Endothelial cell of umbilical vein (primary cell): ENCODE measurements around the gene RASAL3. TPM values are rescaled to one million over a fixed set of nuclear protein-coding genes. Genes with fewer than 3 reads are reported as not detected.
A peak's percentile ranks its signal among the peaks of the same experiment; 100 is the strongest.

Experiments used
- BruUV-seq: library from RNA; stranded (reverse); fragments of 400-500 nt; replicated peaks from 2 replicates; lab custom pipeline; 2021; lab: Mats Ljungman, UMichigan
- CTCF ChIA-PET: fragments of 300-600, 350-600 bp; sonication (Branson Sonifier 250); formaldehyde crosslinking; loops from one replicate; lab custom pipeline; 2021; ENCODE audit warnings: antibody characterized with exemption, inconsistent platforms; lab: Charles Lee
- POLR2A ChIA-PET: fragments of 300-600, 350-600 bp; sonication (Branson Sonifier 250); formaldehyde crosslinking; loops from one replicate; lab custom pipeline; 2021; ENCODE audit warnings: antibody characterized with exemption, inconsistent platforms; lab: Charles Lee
- DNase-seq: peaks from one replicate; pipeline ENCODE4 v3.0.0-alpha.2; 2011; ENCODE audit warnings: low read depth, low spot score
- FAIRE-seq: peaks from 2 replicates; lab custom pipeline; 2011; peaks lifted over from hg19 to GRCh38; lab: Jason Lieb, UNC
- H2AFZ ChIP-seq: 2 replicates; pipeline ENCODE4 v1.6.0; 2012; ENCODE audit warnings: low read depth, low read length, control low read depth, inconsistent platforms
- H3K27ac ChIP-seq: 2 replicates; pipeline ENCODE4 v1.5.1; 2011; ENCODE audit warnings: low read depth, mild to moderate bottlenecking, control low read depth, low read length, moderate library complexity; ENCODE audit not compliant: insufficient read depth
- H3K27me3 ChIP-seq, 2 experiments: 2 replicates each; pipeline versions ENCODE4 v1.6.0 to v1.6.1; 2011; ENCODE audit warnings: low read length in 2 of 2, mixed read lengths in 1 of 2; ENCODE audit not compliant: control insufficient read depth in 2 of 2, insufficient read depth in 2 of 2
- H3K36me3 ChIP-seq, 2 experiments: 2 replicates in 1 of 2; 3 replicates in 1 of 2; pipeline ENCODE4 v1.5.1; 2011; ENCODE audit warnings: low read length in 2 of 2, mild to moderate bottlenecking in 1 of 2, moderate library complexity in 1 of 2; ENCODE audit not compliant: control insufficient read depth in 2 of 2, insufficient read depth in 2 of 2; ENCODE audit errors: extremely low read depth in 1 of 2
- H3K4me1 ChIP-seq: 3 replicates; pipeline ENCODE4 v1.5.1; 2011; ENCODE audit warnings: mild to moderate bottlenecking, low read length; ENCODE audit not compliant: control insufficient read depth, insufficient read depth; ENCODE audit errors: extremely low read depth
- H3K4me2 ChIP-seq: 2 replicates; pipeline ENCODE4 v1.6.1; 2011; ENCODE audit warnings: low read length, control low read depth, mixed read lengths; ENCODE audit not compliant: insufficient read depth
- H3K4me3 ChIP-seq, 3 experiments: fragments of 200-600 bp in 1 of 3; sonication (generic), shearing (Covaris generic) in 1 of 3; replicated peaks in 1 of 3; 2 replicates each; pipeline ENCODE4 v1.5.1; 2011 to 2016; ENCODE audit warnings: control low read depth in 3 of 3, low read length in 3 of 3, mild to moderate bottlenecking in 2 of 3, inconsistent platforms in 1 of 3, low read depth in 1 of 3, moderate library complexity in 1 of 3; ENCODE audit not compliant: insufficient read depth in 1 of 3
- H3K79me2 ChIP-seq: 2 replicates; pipeline ENCODE4 v1.6.0; 2012; ENCODE audit warnings: low read length, inconsistent platforms; ENCODE audit not compliant: control insufficient read depth, insufficient read depth
- H3K9ac ChIP-seq: replicated peaks from 2 replicates; pipeline ENCODE3; 2011; ENCODE audit warnings: low read length, control low read depth; ENCODE audit not compliant: insufficient read depth; ENCODE audit errors: extremely low read depth
- H3K9me1 ChIP-seq: replicated peaks from 3 replicates; pipeline ENCODE4 v1.6.0; 2011; ENCODE audit warnings: mild to moderate bottlenecking, low read length; ENCODE audit not compliant: control insufficient read depth, insufficient read depth; ENCODE audit errors: extremely low read depth
- H3K9me3 ChIP-seq: replicated peaks from 2 replicates; pipeline ENCODE4 v1.5.1; 2012; ENCODE audit warnings: low read length, inconsistent platforms; ENCODE audit not compliant: control insufficient read depth, insufficient read depth
- H4K20me1 ChIP-seq: replicated peaks from 2 replicates; pipeline ENCODE3; 2011; ENCODE audit warnings: mild to moderate bottlenecking, low read length; ENCODE audit not compliant: control insufficient read depth, insufficient read depth; ENCODE audit errors: extremely low read depth
- dilution Hi-C: fragments of 300-500 bp; cut with MboI; formaldehyde crosslinking; loops from one replicate; pipeline ENCODE4 v1.15.0; 2019; ENCODE audit warnings: low sequenced_read_pairs; ENCODE audit not compliant: extremely low pct_ligation_motif_present
- intact Hi-C: fragments of 100-400 bp; cut with micrococcal nuclease; formaldehyde crosslinking; loops from one replicate; pipeline ENCODE4 v1.10.0; 2022
- polyA plus RNA-seq, 4 experiments: library from polyadenylated mRNA; depleted of rRNA in 3 of 4; stranded (reverse) in 3 of 4; unstranded in 1 of 4; fragments of >200 nt; gene quantifications; 2 replicates each; pipeline versions ENCODE4 v1.2.1 to v1.2.3, GENCODE V29; 2011 to 2012; ENCODE audit warnings: missing spikeins in 1 of 4
- total RNA-seq: library from RNA; stranded (reverse); gene quantifications from 2 replicates; pipeline ENCODE4 v1.2.3, GENCODE V29; 2021
- TF ChIP-seq, protein P1 (sequence below): IDR thresholded peaks from 2 replicates; pipeline ENCODE4 v1.6.1; 2011; ENCODE audit not compliant: insufficient read depth, insufficient read length
- TF ChIP-seq, protein P2 (sequence below), 2 donors: IDR thresholded peaks; 1 replicate in 1 of 2; 2 replicates in 1 of 2; pipeline ENCODE4 v1.5.1; 2011; ENCODE audit warnings: low read length in 2 of 2, mild to moderate bottlenecking in 2 of 2, moderate library complexity in 2 of 2, control low read depth in 1 of 2, inconsistent platforms in 1 of 2, low read depth in 1 of 2; ENCODE audit not compliant: insufficient read depth in 1 of 2; ENCODE audit errors: extremely low read depth in 1 of 2

The RASAL3 gene
- total and polyA plus RNA-seq, 2 donors (not counting 3 experiments of a cell fraction or from before 2014, with no cell fraction given), result 4.1 to 5.7 TPM

DNA sequence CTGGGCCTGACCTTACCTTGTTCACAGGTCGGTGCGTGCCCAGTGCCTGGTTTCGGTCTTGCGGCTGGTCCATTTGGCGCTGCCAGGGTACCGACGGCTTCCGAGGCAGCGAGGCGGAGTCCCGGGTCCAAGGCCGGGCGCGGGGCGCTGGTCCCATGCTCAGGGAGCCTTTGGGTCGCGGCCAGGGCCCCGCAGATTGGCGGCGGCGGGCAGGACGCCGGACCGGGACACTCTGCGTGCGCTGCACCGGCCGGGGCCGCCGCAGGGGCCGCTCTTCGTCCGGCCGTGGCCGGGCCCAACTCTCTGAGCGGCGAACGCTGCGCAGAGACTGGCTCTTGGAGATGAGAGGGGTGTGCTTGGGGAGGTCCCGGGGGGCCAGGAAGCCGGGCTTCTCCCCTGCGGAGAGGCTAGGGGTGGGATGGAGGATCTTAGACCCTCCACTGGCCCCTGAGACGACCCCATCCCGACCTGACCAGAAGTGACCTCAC lies 11.2 kb downstream of the RASAL3 start:
- H3K4me3 ChIP-seq, result peak overlapping the region in 2 of 3 experiments; percentile 31 to 36
- CTCF ChIA-PET, result interaction anchor here (1.3 to 7.1 kb wide), 8 partner anchors 12 to 102 kb away, joined by 3 to 60 read pairs (median 10); partner anchors contain the start of genes AKAP8L and RASAL3
- DNase-seq (peak; percentile 37), FAIRE-seq (peak; percentile 18)
- no peak overlapping the region for H3K9ac ChIP-seq
- H3K36me3 ChIP-seq, result no peaks in the 10 kb centered on the region
- H4K20me1 ChIP-seq, result no peaks in the 10 kb centered on the region
- POLR2A ChIA-PET, result interaction anchor here (0.7 to 1.7 kb wide), 5 partner anchors 8 to 102 kb away, joined by 4 to 11 read pairs (median 5); partner anchors contain the start of gene AKAP8L
- dilution Hi-C loops (no loop called here), intact Hi-C loops (loop anchor here (1.0 kb wide), 1 partner anchor 20 kb away; no protein-coding TSS in a partner anchor)
- H3K9me3 ChIP-seq, result no peaks in the 10 kb centered on the region
- H3K9me1 ChIP-seq, result no peaks in the 10 kb centered on the region
- TF ChIP-seq, protein P1, sequence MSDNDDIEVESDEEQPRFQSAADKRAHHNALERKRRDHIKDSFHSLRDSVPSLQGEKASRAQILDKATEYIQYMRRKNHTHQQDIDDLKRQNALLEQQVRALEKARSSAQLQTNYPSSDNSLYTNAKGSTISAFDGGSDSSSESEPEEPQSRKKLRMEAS, result no peak
- TF ChIP-seq, protein P2, sequence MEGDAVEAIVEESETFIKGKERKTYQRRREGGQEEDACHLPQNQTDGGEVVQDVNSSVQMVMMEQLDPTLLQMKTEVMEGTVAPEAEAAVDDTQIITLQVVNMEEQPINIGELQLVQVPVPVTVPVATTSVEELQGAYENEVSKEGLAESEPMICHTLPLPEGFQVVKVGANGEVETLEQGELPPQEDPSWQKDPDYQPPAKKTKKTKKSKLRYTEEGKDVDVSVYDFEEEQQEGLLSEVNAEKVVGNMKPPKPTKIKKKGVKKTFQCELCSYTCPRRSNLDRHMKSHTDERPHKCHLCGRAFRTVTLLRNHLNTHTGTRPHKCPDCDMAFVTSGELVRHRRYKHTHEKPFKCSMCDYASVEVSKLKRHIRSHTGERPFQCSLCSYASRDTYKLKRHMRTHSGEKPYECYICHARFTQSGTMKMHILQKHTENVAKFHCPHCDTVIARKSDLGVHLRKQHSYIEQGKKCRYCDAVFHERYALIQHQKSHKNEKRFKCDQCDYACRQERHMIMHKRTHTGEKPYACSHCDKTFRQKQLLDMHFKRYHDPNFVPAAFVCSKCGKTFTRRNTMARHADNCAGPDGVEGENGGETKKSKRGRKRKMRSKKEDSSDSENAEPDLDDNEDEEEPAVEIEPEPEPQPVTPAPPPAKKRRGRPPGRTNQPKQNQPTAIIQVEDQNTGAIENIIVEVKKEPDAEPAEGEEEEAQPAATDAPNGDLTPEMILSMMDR (IDR thresholded peaks at IDR 0.05; ENCODE audit: extremely low read depth in 1 of 2, insufficient read depth in 1 of 2, low read depth in 1 of 2, low read length in 2 of 2), result peak; percentile 40 to 60
- H3K4me1 ChIP-seq, result peaks cover 17% of the 10 kb centered on the region
- no peaks in the 10 kb centered on the region for H3K79me2 ChIP-seq
- peak overlapping the region; percentile 96 for H2AFZ ChIP-seq
- no TSS peak for BruUV-seq
- peak overlapping the region; percentile 69 for H3K4me2 ChIP-seq
- peaks cover 15 to 17% of the 10 kb centered on the region in 2 experiments for H3K27me3 ChIP-seq
- H3K27ac ChIP-seq, result no peak overlapping the region
